Activated T-helper 1 cell treated with anti-CD3 and anti-CD28 coated beads, Interleukin-2, amount 50 U/mL, for 16 hours (primary cell): Measurements from ENCODE around the gene CEBPG.

Experiments used
- DNase-seq, 2 donors: peaks; one replicate each; pipeline ENCODE4 v3.0.0-alpha.2; 2020; ENCODE audit warnings: low read depth in 1 of 2, low spot score in 1 of 2

The CEBPG gene

DNA sequence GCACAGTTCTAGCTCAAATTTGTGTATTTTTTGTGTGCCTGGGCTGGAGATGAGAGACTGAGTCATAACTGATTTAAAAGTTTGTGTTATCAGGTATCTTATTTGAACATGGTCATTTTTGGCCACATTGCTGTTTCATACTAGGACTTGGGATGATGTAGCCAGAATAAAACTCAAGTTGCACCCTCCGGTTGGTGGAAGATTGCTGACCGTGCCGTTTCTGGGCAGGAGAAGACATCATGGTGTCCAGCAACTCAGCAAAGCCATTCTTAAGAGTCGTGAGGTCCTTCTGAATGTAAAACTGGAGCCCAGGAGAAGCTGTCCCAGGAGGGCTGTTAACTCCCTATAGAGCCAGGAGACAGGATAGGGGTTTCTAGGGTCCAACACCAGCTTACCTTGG lies 7.6 kb downstream of the CEBPG start:
- no peak for DNase-seq

DNA sequence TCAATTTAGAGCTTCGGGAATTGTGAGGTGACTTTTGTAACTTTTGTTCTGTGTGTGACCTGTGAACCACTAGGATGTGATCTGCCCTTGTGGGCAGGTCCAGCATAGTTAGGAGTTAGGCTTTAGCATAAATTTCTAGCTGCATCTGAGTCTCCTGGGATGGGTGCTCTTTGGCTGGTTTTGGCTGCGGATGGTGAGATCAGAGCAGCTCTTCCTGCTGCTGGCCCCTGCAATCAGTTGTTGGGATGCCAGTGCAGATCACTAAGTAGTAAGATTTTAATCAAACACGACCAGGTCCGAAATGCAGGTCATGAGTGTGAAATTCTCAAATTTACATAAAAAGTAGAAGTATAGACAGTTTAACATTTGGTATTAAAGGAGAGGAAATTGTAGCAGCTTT lies 8.5 kb downstream of the CEBPG start:
- no peak for DNase-seq

DNA sequence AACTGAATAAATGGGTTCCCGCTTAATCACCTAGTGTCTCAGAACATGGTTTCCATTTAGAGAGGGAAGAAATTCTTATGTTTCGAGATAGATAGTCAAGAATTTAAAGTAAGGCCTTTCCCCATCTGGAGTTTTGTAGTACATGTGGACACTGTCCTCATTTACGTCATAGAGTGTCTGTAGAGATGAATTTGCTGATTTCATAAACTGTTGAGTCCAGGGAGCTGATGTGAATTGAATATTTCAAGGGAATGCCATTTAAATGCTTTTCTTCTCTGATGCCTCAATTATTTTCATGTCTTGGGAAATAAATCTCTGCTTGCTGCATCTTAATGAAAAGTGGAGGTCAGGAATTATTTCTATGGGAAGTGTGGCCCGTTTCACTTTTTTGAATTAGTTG lies 9.5 kb downstream of the CEBPG start:
- no peak for DNase-seq

DNA sequence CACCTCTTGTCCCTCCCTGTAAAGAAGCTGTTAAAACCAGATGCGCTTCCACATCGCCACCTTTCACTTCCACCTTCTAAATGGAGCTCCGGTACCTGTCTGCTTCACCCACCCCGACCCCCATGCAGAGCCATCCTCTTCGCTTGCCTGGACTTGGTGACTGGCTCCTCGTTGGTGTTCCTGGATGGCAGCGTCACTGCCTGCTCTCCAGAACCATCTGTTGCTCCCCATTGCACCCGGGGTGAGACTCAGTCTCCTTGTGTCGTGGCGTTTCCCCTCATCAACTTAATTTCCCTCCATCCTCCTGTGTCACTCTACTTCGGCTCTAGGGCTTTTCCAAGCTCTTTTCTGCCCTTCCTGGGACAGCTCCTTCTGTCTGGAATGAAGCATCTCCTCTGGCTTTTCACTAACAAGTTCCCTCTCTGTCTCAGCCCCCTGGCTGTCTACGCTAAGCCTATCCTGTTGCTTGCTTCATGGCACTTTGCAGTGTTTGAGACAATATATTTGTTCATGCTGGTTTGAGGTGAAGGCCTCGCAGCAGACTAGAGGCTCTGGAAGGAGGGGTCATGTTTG lies 10.3 kb downstream of the CEBPG start:
- no peak for DNase-seq

DNA sequence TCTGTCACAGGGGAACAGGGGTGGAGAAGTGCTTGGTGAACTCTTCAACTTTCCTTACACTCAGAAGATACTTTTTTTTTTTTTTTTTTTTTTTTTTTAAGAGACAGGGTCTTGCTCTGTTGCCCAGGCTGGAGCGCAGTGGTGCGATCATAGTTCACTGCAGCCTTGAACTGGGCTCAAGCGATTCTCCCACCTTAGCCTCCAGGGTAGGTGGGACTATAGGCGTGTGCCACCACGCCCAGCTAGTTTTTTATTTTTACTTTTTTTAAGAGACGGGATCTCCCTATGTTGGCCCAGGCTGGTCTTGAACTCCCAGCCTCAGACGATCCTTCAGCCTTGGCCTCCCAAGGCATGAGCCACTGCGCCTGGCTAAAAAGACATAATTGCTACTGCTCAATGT lies 11.5 kb downstream of the CEBPG start:
- no peak for DNase-seq

DNA sequence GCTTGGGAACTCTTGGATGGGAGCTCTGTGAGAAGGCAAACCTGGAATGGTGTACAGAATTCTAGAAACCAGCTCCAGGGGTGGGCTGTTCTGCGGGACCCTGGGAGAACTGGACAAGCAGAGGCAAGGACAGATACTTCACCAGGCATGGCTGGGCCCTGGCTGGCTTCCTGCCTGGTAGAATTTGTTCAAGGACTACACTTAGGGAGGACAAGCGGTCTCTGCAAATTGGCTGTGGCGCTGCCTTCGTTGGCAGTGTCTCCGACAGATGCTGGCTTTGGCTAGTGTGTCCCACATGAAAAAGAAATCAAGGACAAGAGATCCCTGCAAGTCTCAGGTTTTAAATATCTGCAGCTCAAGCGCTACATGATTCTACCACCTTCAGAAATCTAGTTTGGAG lies 12.4 kb downstream of the CEBPG start:
- no peak for DNase-seq

DNA sequence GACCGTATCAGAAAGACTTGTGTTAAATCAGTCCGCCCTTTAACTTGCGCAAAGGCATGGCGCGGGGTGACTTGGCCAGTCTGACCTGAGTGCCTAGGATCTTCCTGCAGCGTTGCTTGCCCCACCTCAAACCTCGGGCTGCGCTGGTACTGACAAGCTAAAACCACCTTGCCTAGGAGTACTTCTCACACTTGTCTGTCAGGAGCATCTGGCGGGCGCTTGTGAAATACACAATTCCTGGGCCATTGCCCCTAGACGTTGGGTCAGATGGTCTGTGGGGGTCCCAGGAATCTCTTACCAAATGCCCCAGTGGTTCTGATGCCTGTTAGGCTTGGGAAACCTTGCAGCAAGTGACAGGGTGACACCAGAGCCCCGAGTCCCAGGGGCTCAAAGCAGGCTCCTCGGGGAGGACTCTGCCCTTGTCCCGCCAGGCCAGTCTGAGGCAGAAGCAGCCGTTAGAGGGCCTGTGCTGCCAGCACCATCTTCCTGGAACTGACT lies 12.9 kb downstream of the CEBPG start:
- no peak for DNase-seq

DNA sequence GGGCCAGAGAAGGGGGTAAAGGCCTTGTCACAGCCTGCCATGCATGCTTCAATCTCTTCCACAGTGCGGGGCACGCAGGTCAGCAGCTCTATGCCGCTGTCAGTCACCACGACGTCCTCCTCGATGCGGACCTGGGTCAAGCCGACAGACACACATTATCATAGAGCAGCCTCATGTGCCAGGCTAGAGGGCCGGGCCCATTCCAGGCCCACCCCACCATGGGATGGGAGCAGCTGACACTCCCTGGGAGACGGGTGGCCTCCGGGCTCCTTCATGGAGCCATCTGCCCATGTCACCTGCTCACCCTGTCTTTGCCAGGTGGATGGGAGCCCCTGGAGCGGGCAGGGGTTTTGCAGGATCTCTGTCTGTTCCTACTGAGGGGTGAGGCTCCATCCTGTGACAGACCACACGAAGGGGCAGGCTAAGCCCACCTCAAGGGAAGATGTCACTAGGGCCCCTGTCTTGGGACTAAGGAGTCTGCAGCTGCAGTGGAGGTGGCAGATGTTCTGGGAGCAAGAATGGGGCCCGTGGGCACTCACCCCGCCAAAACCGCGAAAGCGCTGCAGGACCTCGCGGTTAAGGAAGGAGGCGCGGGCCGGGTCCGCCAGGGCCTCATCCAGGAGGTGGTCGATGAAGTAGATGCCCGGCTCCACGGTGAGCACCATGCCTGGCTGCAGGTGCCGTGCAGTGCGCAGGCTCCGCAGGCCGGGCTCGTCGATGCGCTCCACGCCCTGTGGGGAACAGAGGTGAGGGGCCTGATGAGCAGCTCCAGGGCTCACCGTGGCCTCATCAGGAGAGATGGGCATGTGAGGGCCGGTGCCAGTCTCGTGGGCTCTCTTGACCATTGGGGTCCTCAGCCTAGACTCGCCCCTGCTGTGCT lies 14.1 kb downstream of the CEBPG start:
- DNase-seq, result no peak

DNA sequence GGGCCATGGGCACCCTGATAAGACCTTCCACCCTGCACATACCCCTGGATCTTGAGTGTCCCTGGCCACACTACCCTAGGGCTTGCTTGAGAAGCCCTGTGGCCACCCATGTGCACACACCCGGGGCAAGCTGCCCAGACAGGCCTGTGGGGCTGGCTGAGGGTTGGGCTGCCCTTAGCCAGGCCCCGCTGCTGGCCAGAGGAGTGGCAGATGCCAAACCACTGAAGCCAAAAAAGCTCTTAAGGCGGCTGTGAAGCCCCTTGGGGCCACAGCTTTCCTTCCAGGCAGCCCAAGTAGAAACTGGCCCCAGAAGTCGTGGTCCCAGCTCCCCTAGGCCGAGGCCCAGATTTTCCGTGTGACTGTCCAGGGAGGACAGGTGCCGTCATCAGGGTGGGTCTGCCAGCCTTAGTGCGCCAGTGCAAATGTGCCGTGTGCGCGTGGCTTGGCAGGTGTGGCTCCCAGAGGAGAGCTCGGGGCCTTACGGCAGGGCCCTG lies 14.8 kb downstream of the CEBPG start:
- DNase-seq, result no peak

DNA sequence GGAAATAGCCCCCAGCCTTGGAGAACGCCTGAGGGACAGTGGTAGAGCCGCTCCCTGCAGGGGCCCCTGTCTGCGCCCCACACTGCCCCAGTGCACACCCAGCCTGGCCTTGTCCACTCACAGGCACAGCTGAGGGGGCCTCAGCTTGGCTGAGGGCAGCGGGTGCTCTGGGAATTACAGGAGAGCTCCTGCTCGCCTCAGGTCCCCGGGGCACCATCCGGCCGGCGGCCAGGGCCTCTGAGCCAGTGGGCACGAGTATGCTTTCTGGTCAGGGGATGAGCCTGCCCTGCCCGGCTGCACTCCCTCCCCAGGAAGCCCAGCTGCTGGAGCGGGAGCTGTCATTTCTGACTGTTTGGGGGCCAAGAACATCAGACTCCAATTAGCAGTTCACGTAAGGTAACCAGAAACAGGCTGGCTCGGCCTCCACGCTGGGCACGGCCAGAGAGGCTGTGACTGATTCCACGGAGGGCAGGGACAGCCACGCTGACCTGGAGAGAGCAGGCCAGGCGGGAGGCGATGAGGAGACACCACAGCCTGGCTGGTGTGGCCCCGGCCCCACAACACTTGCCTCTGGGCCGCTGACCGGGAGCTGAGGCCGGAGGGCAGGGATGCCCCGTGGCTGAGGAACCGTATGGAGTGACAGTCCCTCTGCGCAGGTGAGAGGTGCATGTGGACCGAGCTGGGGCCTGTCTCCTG lies 15.4 kb downstream of the CEBPG start:
- DNase-seq, result no peak

DNA sequence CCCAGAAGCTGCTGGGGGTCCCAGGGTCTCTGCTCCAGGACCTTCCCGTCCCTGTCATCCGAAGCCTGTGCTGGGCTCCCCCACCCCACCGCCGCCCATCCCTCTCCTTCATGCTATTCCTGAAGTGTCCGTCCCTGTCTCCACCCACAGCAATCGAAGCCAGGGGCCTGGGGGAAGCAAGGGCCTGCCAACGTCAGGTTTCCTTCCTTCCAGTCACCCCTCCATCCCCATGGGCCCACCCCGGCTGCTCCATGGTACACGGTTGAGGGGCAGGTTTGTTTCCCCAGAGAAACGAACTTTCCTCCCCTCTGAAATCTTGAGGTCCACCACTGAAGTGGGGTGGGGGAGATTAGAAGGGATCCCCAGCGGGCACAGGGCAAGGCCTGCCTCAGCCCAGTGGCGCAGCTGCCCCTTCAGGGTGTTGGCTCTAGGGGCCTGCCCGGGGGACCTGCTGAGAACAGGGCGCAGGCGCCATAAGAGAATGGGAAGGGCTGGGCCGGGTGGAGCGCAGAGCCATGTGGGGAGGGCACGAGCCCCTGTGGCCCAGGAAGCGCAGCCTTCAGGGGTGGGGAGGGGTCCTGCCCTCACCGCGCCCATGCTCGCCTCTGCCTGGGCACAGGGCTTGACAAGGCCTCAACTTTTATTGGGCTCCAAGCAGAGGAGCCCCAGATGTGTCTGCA lies 16.1 kb downstream of the CEBPG start:
- DNase-seq, result no peak

DNA sequence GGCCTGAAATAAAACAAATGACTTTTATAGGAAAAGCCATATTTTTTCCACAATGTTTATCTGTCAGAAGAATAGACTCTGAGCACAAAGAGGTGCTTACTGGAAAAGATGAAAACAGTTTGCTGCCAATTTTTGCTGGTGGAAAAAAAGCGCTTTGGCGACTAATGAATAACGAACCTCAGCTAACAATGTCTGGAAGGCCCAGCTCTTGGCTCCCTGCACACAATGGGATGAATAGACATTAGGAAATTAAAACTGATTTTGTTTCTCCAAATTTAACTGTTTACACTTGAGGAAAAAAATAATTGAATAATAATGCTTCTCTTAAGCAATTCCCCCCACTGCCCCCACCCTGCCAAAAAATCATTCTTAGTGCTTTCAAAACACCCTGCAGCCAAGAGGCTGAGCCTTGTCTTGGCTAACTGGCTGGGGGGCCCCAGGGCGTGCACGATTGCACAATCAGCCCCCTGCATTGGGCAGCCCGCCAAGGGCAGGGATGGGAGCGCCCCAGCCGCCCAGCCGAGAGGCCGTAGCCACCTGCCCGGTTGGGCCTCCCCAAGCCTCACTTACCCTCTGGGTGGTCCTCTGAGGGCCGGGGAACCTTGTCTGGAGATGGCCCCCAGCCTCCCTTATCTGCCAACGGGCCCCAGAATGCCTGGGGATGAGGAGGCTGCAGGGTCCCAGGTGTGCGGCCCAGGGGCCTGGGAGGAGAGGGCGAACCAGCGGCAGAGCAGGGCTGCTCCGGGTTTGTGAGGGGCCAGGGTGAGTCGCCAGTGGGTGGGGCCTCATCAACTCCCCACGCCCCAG lies 16.8 kb downstream of the CEBPG start:
- no peak for DNase-seq

DNA sequence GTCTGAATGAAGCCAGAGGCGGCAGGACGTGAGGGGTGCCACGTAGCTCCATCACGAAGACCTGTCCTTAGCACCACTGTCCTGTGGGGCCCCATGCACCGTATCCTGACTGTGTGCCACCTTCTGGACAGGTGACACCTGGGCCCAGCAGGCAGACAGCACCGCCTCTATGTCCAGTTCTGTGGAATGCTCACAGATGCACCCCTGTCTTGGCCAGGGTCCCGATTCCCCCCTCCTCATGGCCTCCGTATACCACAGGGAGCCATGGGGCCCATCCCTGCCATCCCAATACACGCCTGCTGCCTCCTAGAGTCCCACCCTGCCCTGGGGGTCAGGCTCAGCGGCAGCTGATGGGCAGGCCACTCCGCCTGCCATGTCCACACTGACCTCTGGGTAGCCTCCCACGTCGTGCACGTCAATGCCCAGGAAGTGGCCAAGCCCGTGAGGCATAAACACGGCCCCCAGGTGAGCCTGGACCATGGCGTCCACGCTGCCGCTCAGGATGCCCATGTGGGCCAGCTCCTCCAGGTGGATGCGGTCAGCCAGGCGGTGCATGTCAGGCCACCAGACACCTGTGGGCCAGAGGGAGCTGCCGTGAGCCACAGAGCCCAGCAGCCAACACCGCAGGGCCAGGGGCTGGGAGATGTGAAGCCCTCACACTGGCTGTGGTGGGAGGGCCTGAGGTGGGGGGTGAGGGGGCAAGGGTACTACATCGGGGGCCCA lies 17.6 kb downstream of the CEBPG start:
- no peak for DNase-seq

DNA sequence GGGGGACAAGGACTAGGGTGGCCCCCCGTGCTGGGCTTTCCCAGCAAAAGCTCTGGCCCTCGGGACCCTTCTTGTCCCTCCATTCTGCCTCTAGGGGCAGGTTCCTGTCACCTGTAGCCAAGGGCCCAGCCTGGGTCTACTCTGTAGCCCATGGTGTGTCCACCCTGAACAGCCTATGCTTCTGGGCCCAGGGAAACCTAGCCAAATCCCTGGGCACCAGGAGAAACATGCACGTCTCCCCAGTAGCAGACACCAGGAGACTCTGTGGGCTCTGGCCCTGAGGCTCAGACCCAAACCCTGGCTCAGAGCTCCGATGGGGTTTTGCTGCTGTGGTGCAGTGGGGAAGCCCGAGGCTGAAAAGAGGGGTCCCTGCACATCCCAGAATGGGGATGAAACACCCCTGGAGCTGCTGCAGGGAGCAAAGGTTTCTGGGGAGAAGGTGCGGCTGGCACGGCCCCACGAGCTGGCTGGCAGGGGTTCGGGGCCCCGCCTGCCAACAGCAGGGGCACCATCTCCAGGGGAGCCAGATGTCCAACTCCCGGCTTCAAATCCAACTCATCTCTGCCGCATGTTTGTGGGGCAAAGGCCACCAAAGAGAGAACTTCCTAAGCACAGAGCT lies 18.2 kb downstream of the CEBPG start:
- DNase-seq, result no peak

DNA sequence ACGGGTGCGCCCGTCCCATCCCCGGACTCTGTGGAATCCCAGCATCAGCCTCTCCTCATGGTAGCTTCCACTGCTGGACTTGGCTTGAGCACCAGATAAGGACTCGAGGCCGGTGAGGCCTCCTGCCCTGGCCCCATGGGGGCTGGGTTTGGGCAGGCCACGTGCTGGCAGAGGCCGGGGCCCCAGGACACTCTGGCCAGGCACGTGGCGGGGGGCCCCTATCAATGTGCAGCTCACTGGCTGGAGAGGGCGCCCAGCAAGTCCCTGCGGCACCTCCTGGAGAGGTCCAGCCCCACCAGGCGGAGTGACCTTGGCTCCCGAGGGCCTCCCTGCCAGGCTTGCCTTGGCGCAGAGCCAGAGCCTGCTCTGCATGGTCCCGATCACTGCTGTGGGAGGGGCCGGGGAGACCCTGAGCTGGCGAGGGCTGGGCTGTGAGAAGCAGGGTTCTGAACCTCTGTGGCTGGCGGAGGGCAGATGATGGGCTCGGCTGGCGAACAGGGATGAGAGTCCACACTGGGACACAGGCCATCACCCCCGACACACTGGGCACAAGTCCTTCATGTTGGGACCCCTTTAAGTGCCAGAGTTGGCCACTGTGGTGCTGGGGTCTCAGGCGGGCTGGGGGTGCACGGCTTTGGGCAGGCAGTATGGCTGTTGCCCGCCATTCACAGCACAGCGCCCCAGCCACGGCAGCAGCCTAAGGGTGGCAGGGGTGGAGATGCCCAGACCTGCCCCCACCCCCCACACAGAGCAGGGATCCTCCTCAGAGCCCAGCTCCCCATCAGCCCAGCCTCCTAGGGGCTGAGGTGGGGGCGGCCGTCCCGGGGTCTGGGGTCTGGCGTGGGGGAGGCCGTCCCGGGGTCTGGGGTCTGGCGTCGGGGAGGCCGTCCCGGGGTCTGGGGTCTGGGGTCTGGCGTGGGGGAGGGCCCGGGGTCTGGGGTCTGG lies 19.1 kb downstream of the CEBPG start:
- no peak for DNase-seq

DNA sequence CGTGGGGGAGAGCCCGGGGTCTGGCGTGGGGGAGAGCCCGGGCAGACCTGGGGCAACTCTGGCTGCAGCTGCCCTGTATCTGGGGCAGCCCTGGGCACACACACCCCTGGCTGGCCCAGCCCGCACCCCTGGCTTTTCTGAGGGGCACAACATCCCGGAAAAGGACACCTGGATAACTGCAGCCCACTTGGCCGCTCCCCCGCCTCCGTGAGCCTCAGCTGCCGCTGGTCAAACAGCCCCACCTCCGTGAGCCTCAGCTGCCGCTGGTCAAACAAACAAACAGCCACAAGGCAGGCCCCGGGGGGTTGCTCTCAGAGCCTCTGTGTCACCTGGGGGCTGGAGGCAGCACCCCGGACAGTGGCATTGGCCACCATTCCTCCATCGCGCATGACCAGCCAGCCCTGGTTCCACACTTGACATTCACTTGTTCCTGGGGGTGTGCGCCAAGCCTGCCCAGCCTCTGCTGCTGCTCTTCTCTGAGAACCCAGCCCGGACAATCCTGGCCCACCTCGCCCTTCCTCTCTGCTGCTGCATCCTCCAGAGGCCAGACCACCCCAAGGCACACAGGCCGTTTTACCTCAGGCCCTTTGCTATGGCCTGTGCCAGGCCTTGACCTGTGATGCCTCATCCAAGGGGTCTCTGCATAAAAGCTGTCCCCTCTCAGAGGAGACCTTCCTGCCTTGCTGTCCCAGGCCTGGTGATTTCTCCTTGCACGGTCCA lies 19.9 kb downstream of the CEBPG start:
- no peak for DNase-seq

DNA sequence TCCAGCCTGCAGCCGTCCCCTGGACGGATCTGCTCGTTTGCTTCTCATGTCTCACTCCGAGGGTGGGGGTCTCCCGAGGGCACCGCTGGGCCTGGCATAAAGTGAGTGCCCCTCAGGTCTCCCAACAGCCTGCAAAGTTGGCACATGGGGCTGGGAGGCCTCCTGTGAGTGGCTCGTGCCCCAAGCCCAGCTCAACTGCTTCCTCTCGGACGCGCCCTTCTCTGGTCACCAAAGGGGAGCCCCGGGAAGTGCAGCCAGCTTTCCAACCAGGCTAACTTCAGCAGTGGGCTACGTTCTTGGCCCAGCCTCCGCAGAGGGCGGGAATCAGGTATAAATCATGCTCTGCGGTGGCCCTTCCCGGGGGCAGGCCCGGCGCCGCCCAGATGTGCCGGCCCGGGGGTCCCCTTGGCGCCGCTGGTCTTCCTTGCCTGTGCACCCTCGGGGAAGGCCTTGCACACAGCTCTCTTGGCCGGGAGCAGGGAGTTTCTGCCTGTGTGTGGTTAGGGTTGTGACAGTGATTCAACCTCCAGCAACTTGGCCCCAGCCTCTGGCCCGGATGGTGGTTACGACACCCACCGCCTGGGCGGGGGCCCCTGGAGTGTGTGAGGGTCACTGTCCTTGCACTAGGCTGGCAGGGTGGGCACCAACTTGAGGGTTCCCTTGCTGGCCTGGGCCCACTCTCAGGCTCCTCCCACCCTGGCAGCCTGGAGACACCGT lies 20.7 kb downstream of the CEBPG start:
- DNase-seq, result no peak
